NCI-H146 (cell line): ENCODE measurements around the gene TCERG1.

Experiments
- DNase-seq: peaks from one replicate; lab custom pipeline; 2025; lab: John Stamatoyannopoulos, UW

TCERG1 gene

DNA sequence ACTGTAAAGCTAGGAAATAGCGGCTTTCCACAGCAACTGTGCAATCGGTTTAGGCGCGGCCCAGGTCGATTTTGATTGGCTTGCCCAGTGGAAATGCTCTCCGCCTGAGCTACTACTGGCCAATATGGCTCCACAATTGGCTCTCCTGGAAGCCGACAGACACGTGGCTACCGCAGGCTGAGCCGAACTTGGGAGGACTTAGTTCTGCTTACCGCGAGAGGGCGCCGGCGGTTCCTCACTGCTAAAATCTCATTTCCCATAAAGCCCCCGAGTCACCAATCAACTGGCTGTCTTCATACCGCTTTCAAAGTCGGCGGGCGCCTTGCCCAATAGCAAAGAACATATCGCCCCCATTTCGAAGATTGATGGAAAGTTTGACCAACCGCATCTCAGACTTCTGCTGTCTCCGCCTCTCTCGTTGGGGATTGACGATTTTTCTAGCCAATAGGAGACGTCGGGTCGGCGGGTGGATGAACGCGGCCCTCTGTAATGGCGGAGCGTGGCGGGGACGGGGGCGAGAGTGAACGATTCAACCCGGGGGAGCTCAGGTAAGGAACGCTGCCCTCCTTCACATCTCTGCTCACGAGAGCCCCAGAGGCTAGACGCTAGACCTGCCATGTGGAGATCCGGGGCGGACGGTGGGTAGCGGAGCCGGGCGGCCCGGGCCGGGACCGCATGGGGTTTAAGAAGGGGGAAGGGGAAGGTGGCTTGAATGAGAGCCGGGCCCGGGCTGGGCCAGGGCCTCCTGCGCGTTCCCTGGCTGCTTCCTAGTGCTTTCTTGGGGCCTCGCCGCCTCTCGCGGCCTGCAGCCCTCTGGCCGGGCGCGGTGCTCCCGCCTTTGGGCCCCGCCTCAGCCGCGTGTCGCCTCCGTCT, at the start of gene TCERG1:
Gene TCERG1, plus strand, starts transcription at position 473 of the 873 bp plus-strand sequence. Its CDS starts 17 bp downstream, at position 490.
- peak; percentile 98 for DNase-seq

DNA sequence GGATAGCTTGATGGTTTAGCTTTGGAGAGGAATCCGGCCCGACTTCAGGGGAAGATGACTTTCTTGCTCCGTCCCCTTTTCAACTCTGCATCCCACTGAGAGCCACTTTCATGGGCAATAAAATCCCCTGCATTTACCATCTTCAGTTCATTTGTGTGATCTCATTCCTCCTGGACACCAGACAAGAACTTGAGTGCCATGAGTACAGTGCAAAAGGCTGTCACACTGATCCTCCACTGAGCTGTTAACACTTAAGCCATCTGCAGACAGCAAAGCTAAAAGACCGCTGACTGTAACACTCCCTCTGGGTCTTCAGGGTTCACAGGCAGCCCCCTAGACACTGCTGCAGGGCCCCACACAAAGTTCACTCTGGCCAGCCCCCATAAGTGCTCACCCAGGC, 48.3 kb upstream of the TCERG1 start:
- no peak for DNase-seq

DNA sequence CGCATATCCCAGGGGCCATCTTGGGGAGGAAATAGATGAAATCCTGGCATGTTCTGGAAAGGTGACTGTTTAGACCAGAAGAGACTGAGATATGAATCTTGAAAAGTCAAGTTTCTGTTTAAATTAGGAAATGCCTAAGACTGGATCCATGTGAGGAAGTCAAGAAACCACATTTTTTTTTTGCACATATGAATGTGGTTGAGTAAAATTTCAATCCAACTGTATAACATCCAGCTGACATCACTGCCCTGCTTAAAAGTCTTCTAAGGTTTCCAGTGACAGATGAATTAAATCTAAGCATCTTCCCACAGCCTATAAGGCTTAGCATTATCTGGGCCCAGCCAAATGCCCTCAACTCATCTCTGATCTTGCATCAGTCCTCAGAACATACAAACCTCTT, 47.7 kb upstream of the TCERG1 start:
- no peak for DNase-seq

- DNase-seq, result no peak
These were observed 46.9 kb upstream of the TCERG1 start for GRCh38 chr5:146400201-146400600.

GRCh38 chr5:146401021-146401420, 46.1 kb upstream of the TCERG1 start:
- no peak for DNase-seq

GRCh38 chr5:146402949-146403348, 44.2 kb upstream of the TCERG1 start:
- no peak for DNase-seq

GRCh38 chr5:146409054-146409671, 38.0 kb upstream of the TCERG1 start:
- DNase-seq, result no peak

DNA sequence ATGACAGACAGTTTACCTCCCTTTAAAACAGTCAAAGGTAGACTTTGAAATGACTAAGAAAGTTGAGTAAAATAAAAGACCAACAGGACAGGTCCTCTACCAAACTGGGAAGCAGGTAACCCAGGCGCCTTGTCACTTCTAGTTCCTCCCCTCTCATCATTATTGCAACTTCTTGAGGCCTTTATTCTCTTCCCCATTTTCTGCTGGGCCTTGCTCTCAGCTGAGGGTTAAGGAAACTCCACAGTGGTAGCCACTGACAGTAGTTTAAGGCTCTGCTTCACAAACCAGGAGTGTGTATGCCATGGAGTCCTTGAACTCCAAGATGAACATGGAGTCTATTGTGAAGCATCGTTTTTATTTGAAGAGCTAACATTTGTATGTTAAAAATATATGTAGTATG, 36.9 kb upstream of the TCERG1 start:
- DNase-seq, result no peak

- no peak for DNase-seq
These were observed 27.4 kb upstream of the TCERG1 start for GRCh38 chr5:146419696-146420095.

DNA sequence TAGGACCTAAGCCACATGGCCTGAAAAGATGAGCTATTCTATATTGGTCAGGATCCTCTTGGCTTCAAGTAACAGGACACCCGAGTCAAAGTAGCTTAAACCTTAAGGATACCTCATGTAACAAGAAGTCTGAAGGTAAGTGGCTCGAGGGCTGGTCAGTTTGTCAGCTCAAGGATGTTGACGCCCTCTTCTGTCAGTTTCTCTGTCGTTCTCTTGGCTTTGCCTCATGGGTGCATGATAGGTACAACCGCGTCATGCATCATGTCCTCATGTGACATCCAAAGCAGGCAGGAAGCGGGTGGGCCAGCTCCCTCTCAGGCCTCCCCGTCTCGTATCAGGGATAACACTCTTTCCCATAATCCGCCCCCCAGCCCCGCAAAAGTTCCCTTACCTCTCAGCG, 22.1 kb upstream of the TCERG1 start:
- DNase-seq, result no peak

DNA sequence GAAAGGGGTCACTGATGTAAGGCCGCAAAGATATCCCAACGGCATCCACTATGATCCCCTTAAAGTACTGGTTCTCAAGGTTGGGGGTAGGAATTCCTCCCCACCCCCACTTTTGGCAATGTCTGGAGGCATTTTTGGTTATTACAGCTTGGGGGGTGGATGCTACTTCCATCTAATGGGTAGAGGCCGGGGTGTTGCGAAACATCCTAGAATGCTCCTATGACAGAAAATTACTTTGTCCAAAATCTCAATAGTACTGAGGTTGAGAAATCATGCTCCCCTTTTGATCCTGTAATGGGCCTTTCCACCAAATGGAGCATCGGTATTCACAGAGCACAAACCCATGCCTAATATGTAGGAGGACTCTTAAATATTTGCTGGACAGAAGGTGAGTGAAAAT, 20.8 kb upstream of the TCERG1 start:
- DNase-seq, result no peak

DNA sequence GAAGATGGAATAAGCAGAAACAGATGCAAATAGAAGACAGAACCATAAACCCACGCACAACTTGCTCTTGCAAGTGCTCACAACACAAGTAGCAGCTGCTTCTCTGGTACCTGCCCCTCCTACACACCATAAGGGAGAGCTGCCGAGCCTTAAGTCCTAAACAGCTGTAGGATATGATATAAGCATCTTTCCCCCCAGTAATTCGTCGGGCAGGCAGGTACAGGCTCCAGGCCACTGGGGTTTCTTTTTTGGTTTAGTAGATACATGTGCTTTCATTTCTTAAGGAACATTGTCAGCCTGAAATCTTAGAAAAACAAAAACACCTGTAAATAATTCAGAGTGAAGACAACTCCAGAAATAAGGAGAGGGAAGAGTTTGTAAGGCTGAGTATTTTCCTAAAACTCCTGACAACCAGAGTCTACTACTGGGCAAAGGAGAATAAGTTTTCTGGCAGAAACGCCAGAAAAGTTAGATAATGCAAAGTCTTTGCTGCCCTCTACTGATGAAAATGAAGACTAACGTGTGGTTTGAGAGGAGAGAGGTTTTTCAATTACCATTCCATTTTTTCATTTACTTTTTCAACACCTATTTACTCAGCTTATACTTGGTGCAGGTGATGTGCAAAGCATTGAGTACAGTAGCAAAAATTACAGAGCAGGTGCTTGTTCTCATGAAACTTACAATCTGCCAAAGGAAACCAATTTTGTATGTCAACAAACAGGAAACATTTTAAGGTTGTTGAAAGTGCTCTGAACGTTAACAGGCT, 20.1 kb upstream of the TCERG1 start:
- peak; percentile 41 for DNase-seq

GRCh38 chr5:146427619-146427997, 19.5 kb upstream of the TCERG1 start:
- DNase-seq, result no peak

GRCh38 chr5:146428658-146429057, 18.5 kb upstream of the TCERG1 start:
- no peak for DNase-seq

GRCh38 chr5:146440353-146440752, 6.8 kb upstream of the TCERG1 start:
- no peak for DNase-seq

GRCh38 chr5:146440870-146441495, 6.2 kb upstream of the TCERG1 start:
- DNase-seq, result no peak

- no peak for DNase-seq
These were observed 5.2 kb upstream of the TCERG1 start for GRCh38 chr5:146441896-146442295.

DNA sequence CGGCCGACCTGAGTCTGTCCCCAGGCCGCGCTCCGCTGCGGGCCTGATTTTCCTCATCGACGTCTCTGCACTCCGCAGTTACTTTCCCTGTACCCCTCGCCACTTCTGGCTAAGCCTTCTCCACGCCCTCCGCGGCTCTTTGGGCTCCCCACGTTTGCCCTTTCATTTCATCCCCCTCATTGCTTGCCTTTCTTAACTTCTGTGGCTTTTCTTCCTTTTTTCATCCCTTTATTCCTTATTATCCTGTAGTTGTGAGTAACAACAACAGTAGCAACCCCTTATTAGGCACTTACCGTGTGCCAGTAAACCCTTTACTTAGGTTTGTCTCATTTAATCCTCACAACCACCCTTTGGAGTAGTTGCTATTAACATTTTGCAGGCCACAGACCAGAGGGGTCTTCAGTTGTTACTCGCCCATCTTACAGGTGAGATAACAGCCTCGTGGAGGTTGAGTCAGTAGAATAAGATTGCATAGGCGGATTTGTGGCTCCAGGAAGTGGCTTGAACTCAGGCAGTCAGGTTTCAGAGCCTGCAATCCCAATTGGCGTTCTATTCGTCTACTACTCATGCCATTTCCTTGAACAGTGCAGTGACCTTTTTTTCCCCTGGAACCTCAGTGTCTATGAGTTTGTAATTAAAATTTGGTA, 724 bp downstream of the TCERG1 start:
- DNase-seq, result peak; percentile 9

DNA sequence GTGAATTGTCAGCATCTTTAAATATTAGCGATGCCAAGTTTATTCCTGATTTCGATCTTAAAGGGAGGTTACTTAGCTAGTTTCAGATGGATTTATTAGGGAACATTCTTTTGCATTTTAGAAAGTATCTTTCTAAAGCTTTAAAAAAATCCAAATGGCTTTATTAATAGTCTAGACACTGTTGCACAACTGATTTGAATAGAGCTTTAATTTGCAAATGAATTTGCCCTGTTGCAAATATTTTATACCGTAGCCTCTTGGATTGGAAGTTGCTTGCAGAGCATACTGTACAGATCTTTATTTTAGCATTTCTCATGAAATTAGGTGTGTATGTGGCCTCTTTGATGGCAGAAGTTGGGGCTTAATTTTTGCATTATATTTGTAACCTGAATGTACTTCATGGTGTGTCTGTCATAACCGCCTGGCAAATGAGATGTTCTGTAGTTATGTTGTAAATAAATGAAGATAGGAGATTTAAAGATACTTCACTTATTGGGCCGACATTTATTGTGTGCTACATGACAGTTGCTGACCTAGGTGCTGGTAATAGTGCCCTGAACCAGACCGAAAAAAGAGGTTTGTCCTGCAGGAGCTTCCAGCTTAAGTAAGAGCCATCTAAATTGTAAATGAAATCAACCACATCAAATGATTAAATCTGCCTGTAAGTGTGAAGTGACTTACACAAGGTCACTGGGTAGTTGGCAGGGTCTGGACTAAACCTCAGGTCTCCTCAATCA, 1.8 kb downstream of the TCERG1 start:
- DNase-seq, result no peak

DNA sequence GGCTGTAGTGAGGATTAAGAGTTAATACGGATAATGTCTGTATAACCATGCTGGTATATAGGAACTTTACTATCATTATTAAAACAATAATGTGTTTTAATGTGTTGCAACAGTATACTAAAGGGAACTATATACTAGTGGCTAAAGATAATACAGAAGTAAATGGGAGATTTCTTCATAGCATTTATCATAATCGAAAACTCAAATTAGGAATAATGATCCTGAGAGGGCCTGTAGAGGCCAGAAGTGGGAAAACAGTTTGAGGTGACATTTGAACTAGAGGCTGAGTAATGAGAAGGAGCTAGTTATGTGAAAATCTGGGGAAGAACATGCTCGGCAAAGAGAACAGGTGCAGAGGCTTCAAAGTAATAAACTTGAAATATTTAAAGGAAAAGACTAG, 2.9 kb downstream of the TCERG1 start:
- no peak for DNase-seq

GRCh38 chr5:146451411-146451810, 4.3 kb downstream of the TCERG1 start:
- no peak for DNase-seq
